CD4-positive, alpha-beta T cell treated with Interleukin-2 at 100 ng/mL for 4 hours (primary cell): ENCODE measurements around the gene ZBTB45.
"Not testable (repeated sequence)": the region's sequence is repeated elsewhere in the genome, so short reads cannot be mapped to it uniquely, and the experiment has no call there.

ENCODE experiments used
- DNase-seq: peaks from one replicate; pipeline ENCODE4 v3.0.0-alpha.2; 2020; ENCODE audit warnings: low spot score

The ZBTB45 gene

GRCh38 chr19:58510084-58510862, 9.3 kb downstream of the ZBTB45 start:
- DNase-seq, result no peak

- DNase-seq, result no peak
Observed at GRCh38 chr19:58509731-58510083, 9.9 kb downstream of the ZBTB45 start.

- DNase-seq, result not testable (repeated sequence)
Observed at GRCh38 chr19:58507602-58508223, 11.9 kb downstream of the ZBTB45 start.

GRCh38 chr19:58500242-58500641, 19.4 kb downstream of the ZBTB45 start:
- no peak for DNase-seq

- DNase-seq, result peak; percentile 96
Observed at GRCh38 chr19:58499021-58499927, 20.3 kb downstream of the ZBTB45 start.

- no peak for DNase-seq
Observed at GRCh38 chr19:58498316-58499020, 21.1 kb downstream of the ZBTB45 start.

GRCh38 chr19:58497634-58498170, 21.9 kb downstream of the ZBTB45 start:
- DNase-seq, result no peak

- no peak for DNase-seq
Observed at GRCh38 chr19:58492265-58492664, 27.3 kb downstream of the ZBTB45 start.

GRCh38 chr19:58491393-58491792, 28.2 kb downstream of the ZBTB45 start:
- no peak for DNase-seq

- not testable (repeated sequence) for DNase-seq
Observed at GRCh38 chr19:58484349-58484748, 35.3 kb downstream of the ZBTB45 start.

GRCh38 chr19:58483776-58484175, 35.8 kb downstream of the ZBTB45 start:
- no peak for DNase-seq

- DNase-seq, result no peak
Observed at GRCh38 chr19:58482372-58482771, 37.2 kb downstream of the ZBTB45 start.

- DNase-seq, result no peak
Observed at GRCh38 chr19:58480831-58481230, 38.8 kb downstream of the ZBTB45 start.

- no peak for DNase-seq
Observed at GRCh38 chr19:58480481-58480830, 39.2 kb downstream of the ZBTB45 start.

GRCh38 chr19:58479736-58480480, 39.7 kb downstream of the ZBTB45 start:
- DNase-seq, result no peak

GRCh38 chr19:58479303-58479702, 40.3 kb downstream of the ZBTB45 start:
- no peak for DNase-seq

GRCh38 chr19:58477871-58478270, 41.7 kb downstream of the ZBTB45 start:
- no peak for DNase-seq

- no peak for DNase-seq
Observed at GRCh38 chr19:58477130-58477529, 42.5 kb downstream of the ZBTB45 start.

- DNase-seq, result no peak
Observed at GRCh38 chr19:58476498-58477015, 43.1 kb downstream of the ZBTB45 start.

- peak; percentile 96 for DNase-seq
Observed at GRCh38 chr19:58475714-58476497, 43.7 kb downstream of the ZBTB45 start, which contains the start of gene ZNF446. ZNF446 (plus strand) TSS chr19:58476352; CDS start chr19:58477219, 867 bp downstream.
